ENCODE measurements around the gene LRRTM2. TPM values are rescaled to one million over a fixed set of nuclear protein-coding genes. Genes with fewer than 3 reads are reported as not detected.

Gene LRRTM2
- total and polyA plus RNA-seq, 3 donors from 2014 or later: 0.09 to 0.19 (median 0.16) TPM

- Histone ChIP-seq H3K9me3 (no peaks in the 10 kb centered on the region), H3K4me1 (no peaks in the 10 kb centered on the region), H3K27ac (no peak overlapping the region), H3K36me3 (ENCODE audit: low read depth, missing control alignments) (no peaks in the 10 kb centered on the region), H3K27me3 (no peaks in the 10 kb centered on the region), H3K4me3 (no peak overlapping the region)
- intact Hi-C loops (cut with DNase I; ENCODE audit: low total_unique reads): no loop called here
- TF ChIP-seq CTCF (IDR thresholded peaks at IDR 0.05): peak in 1 of 3 experiments; percentile 57
- no peak for TF ChIP-seq POLR2A (IDR thresholded peaks at IDR 0.05)
- WGBS, 2 donors: 66 to 68% methylated on average over 5 of the region's 5 CpGs
- no peak for DNase-seq
Measured at GRCh38 chr5:138824924-138825863, 49.9 kb downstream of the LRRTM2 start.

GRCh38 chr5:138824516-138824915 lies 50.6 kb downstream of the LRRTM2 start:
- H3K4me1 ChIP-seq: no peaks in the 10 kb centered on the region

GRCh38 chr5:138820695-138821094 lies 54.4 kb downstream of the LRRTM2 start:
- no peaks in the 10 kb centered on the region for H3K4me1 ChIP-seq
- DNase-seq: no peak
- no peak overlapping the region for H3K4me3 ChIP-seq
- no peaks in the 10 kb centered on the region for H3K27me3 ChIP-seq
- intact Hi-C loops (cut with DNase I; ENCODE audit: low total_unique reads): no loop called here
- 92 to 93% methylated on average over 3 of the region's 3 CpGs for WGBS, 2 donors
- no peak overlapping the region for H3K27ac ChIP-seq
- no peaks in the 10 kb centered on the region for H3K36me3 ChIP-seq (ENCODE audit: low read depth, missing control alignments)
- H3K9me3 ChIP-seq: no peaks in the 10 kb centered on the region
- TF ChIP-seq CTCF (IDR thresholded peaks at IDR 0.05) (no peak), POLR2A (IDR thresholded peaks at IDR 0.05) (no peak)

More at GRCh38 chr5:138824516-138824915, 50.6 kb downstream of the LRRTM2 start:
- TF ChIP-seq CTCF (IDR thresholded peaks at IDR 0.05) (no peak), POLR2A (IDR thresholded peaks at IDR 0.05) (no peak)
- no peaks in the 10 kb centered on the region for H3K9me3 ChIP-seq
- no peak overlapping the region for H3K4me3 ChIP-seq
- no peak for DNase-seq
- intact Hi-C loops (cut with DNase I; ENCODE audit: low total_unique reads): no loop called here
- H3K27ac ChIP-seq: no peak overlapping the region
- H3K36me3 ChIP-seq (ENCODE audit: low read depth, missing control alignments): no peaks in the 10 kb centered on the region
- WGBS, 2 donors: 64 to 80% methylated on average over 7 of the region's 7 CpGs
- no peaks in the 10 kb centered on the region for H3K27me3 ChIP-seq

- intact Hi-C loops (cut with DNase I; ENCODE audit: low total_unique reads): no loop called here
- WGBS, 2 donors: 85 to 100% methylated on average over 1 to 4 of the region's 4 CpGs
- no peak overlapping the region for H3K27ac ChIP-seq
- H3K4me3 ChIP-seq: no peak overlapping the region
- no peaks in the 10 kb centered on the region for H3K4me1 ChIP-seq
- TF ChIP-seq POLR2A (IDR thresholded peaks at IDR 0.05) (no peak), CTCF (IDR thresholded peaks at IDR 0.05) (no peak)
- H3K27me3 ChIP-seq: no peaks in the 10 kb centered on the region
- H3K9me3 ChIP-seq: no peaks in the 10 kb centered on the region
- H3K36me3 ChIP-seq (ENCODE audit: low read depth, missing control alignments): no peaks in the 10 kb centered on the region
- no peak for DNase-seq
Measured at GRCh38 chr5:138819081-138819480, 56.1 kb downstream of the LRRTM2 start.

Other genes starting within 250 kb of the LRRTM2 start
- gene CTNNA1, start 121.9 kb downstream of the LRRTM2 start, total RNA-seq: 100 to 1,000 TPM; 135 to 154 TPM
- 107 TPM for gene CTNNA1, start 121.9 kb downstream of the LRRTM2 start, polyA plus RNA-seq (ENCODE audit: insufficient read depth, low read depth, low replicate concordance)

Measured in testis (tissue), 3 donors.